HG03521 (cell line): ENCODE data around the gene SPAG16.

Source experiments
- ATAC-seq: cut with Tn5 transposase; IDR thresholded peaks from one replicate; pipeline ENCODE4 v1.9.1; 2021; ENCODE audit warnings: mild to moderate bottlenecking, moderate library complexity; ENCODE audit not compliant: unreplicated experiment

The SPAG16 gene

GRCh38 chr2:213537579-213537978 is 253.3 kb downstream of the SPAG16 start:
- peak; percentile 46 for ATAC-seq

- ATAC-seq: no peak
Observed at GRCh38 chr2:213544940-213545339, 260.7 kb downstream of the SPAG16 start.

GRCh38 chr2:213545481-213545880 is 261.2 kb downstream of the SPAG16 start:
- ATAC-seq: no peak

- no peak for ATAC-seq
Observed at GRCh38 chr2:213545964-213546475, 261.8 kb downstream of the SPAG16 start.

- ATAC-seq: no peak
Observed at GRCh38 chr2:213551526-213551925, 267.3 kb downstream of the SPAG16 start.

- no peak for ATAC-seq
Observed at GRCh38 chr2:213559053-213559452, 274.8 kb downstream of the SPAG16 start.

- ATAC-seq: no peak
Observed at GRCh38 chr2:213561759-213562158, 277.5 kb downstream of the SPAG16 start.

GRCh38 chr2:213562539-213563180 is 278.4 kb downstream of the SPAG16 start:
- ATAC-seq: no peak

- ATAC-seq: no peak
Observed at GRCh38 chr2:213566846-213567245, 282.6 kb downstream of the SPAG16 start.

- no peak for ATAC-seq
Observed at GRCh38 chr2:213609570-213610170, 325.4 kb downstream of the SPAG16 start.

- peak; percentile 42 for ATAC-seq
Observed at GRCh38 chr2:213627054-213627710, 342.9 kb downstream of the SPAG16 start.

- ATAC-seq: peak; percentile 52
Observed at GRCh38 chr2:213627835-213628460, 343.7 kb downstream of the SPAG16 start.

GRCh38 chr2:213640738-213641425 is 356.6 kb downstream of the SPAG16 start:
- no peak for ATAC-seq

- no peak for ATAC-seq
Observed at GRCh38 chr2:213644926-213645325, 360.7 kb downstream of the SPAG16 start.

- no peak for ATAC-seq
Observed at GRCh38 chr2:213649176-213649575, 364.9 kb downstream of the SPAG16 start.

GRCh38 chr2:213664817-213665216 is 380.6 kb downstream of the SPAG16 start:
- no peak for ATAC-seq

GRCh38 chr2:213669657-213670056 is 385.4 kb downstream of the SPAG16 start:
- ATAC-seq: no peak

- ATAC-seq: no peak
Observed at GRCh38 chr2:213678437-213679218, 394.4 kb downstream of the SPAG16 start.

GRCh38 chr2:213679894-213680293 is 395.6 kb downstream of the SPAG16 start:
- no peak for ATAC-seq

- no peak for ATAC-seq
Observed at GRCh38 chr2:213682276-213682675, 398.0 kb downstream of the SPAG16 start.
